HepG2 (cell line): ENCODE results near the gene TAS1R1. TPM values are rescaled to one million over a fixed set of nuclear protein-coding genes. Genes with fewer than 3 reads are reported as not detected.

Source experiments
- ARID5B ChIP-seq: IDR thresholded peaks from 2 replicates; pipeline ENCODE4 v1.4.0; 2020; ENCODE audit warnings: mild to moderate bottlenecking, missing genetic modification reagents
- CC2D1A ChIP-seq: sonication (generic); formaldehyde crosslinking; IDR thresholded peaks from 2 replicates; pipeline ENCODE4 v1.8.1; 2023; ENCODE audit warnings: mild to moderate bottlenecking, missing genetic modification reagents
- FOSL2 ChIP-seq: sonication (generic); formaldehyde crosslinking; IDR thresholded peaks from 2 replicates; pipeline ENCODE4 v1.4.0; 2020; ENCODE audit warnings: missing genetic modification reagents
- HDAC2 ChIP-seq: sonication (generic); formaldehyde crosslinking; IDR thresholded peaks from 2 replicates; pipeline ENCODE4 v1.4.0; 2020; ENCODE audit warnings: missing genetic modification reagents
- HNRNPL ChIP-seq: fragments of 200-400 bp; formaldehyde crosslinking; IDR thresholded peaks from 2 replicates; pipeline ENCODE4 v1.6.1; 2017; ENCODE audit warnings: mild to moderate bottlenecking, low read depth, low read length
- KDM5A ChIP-seq: fragments of 200-600 bp; sonication (generic); IDR thresholded peaks from 2 replicates; pipeline ENCODE4 v1.7.0; 2018; ENCODE audit warnings: antibody characterized with exemption, mild to moderate bottlenecking, low read length, borderline replicate concordance
- MAX ChIP-seq: IDR thresholded peaks from 2 replicates; pipeline ENCODE4 v1.6.1; 2012; ENCODE audit warnings: inconsistent platforms
- MXI1 ChIP-seq: IDR thresholded peaks from 3 replicates; pipeline ENCODE4 v1.6.1; 2012; ENCODE audit warnings: low read depth, low read length, inconsistent platforms, borderline replicate concordance
- PCBP2 ChIP-seq: fragments of 200-400 bp; formaldehyde crosslinking; optimal IDR thresholded peaks from 2 replicates; pipeline ENCODE3; 2018; ENCODE audit warnings: low read length, low read depth; ENCODE audit not compliant: poor library complexity, severe bottlenecking
- SOX13 ChIP-seq, 3 experiments: fragments of 450-650 bp in 1 of 3; sonication (generic) in 1 of 3; formaldehyde crosslinking in 1 of 3; IDR thresholded peaks in 2 of 3; conservative IDR thresholded peaks in 1 of 3; 2 replicates each; pipeline versions ENCODE4 v1.5.0 to v1.6.1; 2016 to 2020; ENCODE audit warnings: antibody characterized with exemption in 1 of 3, mild to moderate bottlenecking in 1 of 3, missing compliant biosample characterization in 1 of 3, missing genetic modification reagents in 1 of 3, moderate library complexity in 1 of 3
- SOX6 ChIP-seq, 2 experiments: fragments of 450-650 bp in 1 of 2; sonication (generic) in 1 of 2; formaldehyde crosslinking in 1 of 2; IDR thresholded peaks; 2 replicates each; pipeline versions ENCODE4 v1.4.0 to v1.6.1; 2017 to 2020; ENCODE audit warnings: antibody characterized with exemption in 1 of 2, mild to moderate bottlenecking in 1 of 2, missing genetic modification reagents in 1 of 2
- SP1 ChIP-seq, 2 experiments: fragments of 450-650 bp in 1 of 2; sonication (generic) in 1 of 2; formaldehyde crosslinking in 1 of 2; IDR thresholded peaks; 2 replicates each; pipeline versions ENCODE4 v1.4.0 to v1.6.1; 2016 to 2020; ENCODE audit warnings: missing genetic modification reagents in 1 of 2
- ZGPAT ChIP-seq: IDR thresholded peaks from 2 replicates; pipeline ENCODE4 v1.6.1; 2016; ENCODE audit warnings: mild to moderate bottlenecking
- ZNF558 ChIP-seq: sonication (generic); formaldehyde crosslinking; IDR thresholded peaks from 2 replicates; pipeline ENCODE4 v1.9.0; 2022; ENCODE audit warnings: mild to moderate bottlenecking, missing genetic modification reagents, borderline replicate concordance
- polyA plus RNA-seq, 8 experiments: library from polyadenylated mRNA; depleted of rRNA in 3 of 8; stranded (reverse) in 7 of 8; unstranded in 1 of 8; fragments of >200 nt; fragmentation: Illumina TruSeq in 4 of 8; extraction: Trizol in 4 of 8; gene quantifications; 2 replicates each; pipeline versions ENCODE4 v1.2.1 to v1.2.3, GENCODE V29; 2011 to 2016; ENCODE audit warnings: low read depth in 4 of 8, missing spikeins in 1 of 8, mixed read lengths in 1 of 8; ENCODE audit not compliant: insufficient read depth in 1 of 8
- total RNA-seq, 5 experiments: library from RNA; depleted of rRNA; stranded (reverse); fragments of >200 nt; fragmentation: Illumina TruSeq; extraction: Trizol; gene quantifications; 2 replicates each; pipeline ENCODE4 v1.2.3, GENCODE V29; 2016; ENCODE audit warnings: low read depth in 1 of 5
- TF ChIP-seq, protein P1 (sequence below): sonication (generic); formaldehyde crosslinking; IDR thresholded peaks from 2 replicates; pipeline ENCODE4 v1.4.0; 2020; ENCODE audit warnings: mild to moderate bottlenecking, low read depth, missing genetic modification reagents
- TF ChIP-seq, protein P2 (sequence below), 2 experiments: sonication (generic) in 1 of 2; formaldehyde crosslinking in 1 of 2; IDR thresholded peaks; 2 replicates each; pipeline versions ENCODE4 v1.5.1 to v1.6.1; 2011 to 2020; ENCODE audit warnings: borderline replicate concordance in 1 of 2, low read depth in 1 of 2, low read length in 1 of 2, mild to moderate bottlenecking in 1 of 2, missing genetic modification reagents in 1 of 2, moderate library complexity in 1 of 2

The TAS1R1 gene
- total and polyA plus RNA-seq, 2 of the 13 experiments (the other 11 are each of a cell fraction or from before 2014, with no cell fraction given) = 1.4 to 1.6 TPM

DNA sequence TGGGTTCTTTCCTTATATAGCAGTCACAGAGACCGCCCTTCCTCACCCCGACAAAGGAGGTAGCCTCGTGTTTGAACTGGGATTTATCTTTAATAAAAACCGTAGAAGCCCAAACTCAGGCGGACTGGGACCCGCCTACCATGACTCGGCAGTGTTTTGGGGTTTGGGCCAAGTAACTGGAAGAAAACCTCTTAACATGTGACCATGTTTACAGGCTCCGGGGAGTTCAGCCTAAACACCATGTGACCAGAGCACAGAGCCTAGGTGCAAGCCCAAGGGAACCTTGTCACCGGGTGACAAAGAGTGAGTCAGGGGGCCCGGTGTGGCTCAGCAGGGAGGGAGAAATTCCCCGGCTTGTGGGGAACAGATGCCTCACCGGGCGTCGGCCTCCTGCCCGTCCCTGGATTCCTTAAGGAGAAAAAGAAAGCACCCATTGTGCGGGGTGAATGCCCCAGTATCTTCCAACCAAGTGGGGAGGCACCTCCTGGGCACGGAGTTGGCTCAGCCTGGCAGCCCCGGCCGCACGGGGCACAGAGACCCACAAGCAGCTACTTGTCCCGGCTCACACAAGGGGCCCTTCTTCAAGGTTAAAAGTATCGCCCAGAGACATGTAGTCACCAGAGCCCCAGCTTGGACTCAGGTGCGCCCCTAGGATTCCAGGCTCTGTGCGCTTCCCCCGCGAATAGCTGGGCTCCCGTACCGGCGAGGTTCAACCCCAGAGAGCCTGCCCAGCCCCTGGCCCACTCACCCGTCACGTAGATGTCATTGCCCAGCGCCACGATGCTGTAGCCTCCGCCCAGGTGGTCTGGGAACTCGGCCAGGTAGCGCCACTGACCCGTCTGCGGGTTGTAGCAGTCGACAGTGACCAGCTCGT is 46.2 kb downstream of the TAS1R1 start (continued):
- TF ChIP-seq, protein P1, sequence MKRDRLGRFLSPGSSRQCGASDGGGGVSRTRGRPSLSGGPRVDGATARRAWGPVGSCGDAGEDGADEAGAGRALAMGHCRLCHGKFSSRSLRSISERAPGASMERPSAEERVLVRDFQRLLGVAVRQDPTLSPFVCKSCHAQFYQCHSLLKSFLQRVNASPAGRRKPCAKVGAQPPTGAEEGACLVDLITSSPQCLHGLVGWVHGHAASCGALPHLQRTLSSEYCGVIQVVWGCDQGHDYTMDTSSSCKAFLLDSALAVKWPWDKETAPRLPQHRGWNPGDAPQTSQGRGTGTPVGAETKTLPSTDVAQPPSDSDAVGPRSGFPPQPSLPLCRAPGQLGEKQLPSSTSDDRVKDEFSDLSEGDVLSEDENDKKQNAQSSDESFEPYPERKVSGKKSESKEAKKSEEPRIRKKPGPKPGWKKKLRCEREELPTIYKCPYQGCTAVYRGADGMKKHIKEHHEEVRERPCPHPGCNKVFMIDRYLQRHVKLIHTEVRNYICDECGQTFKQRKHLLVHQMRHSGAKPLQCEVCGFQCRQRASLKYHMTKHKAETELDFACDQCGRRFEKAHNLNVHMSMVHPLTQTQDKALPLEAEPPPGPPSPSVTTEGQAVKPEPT (CRISPR knock-in tag) = peak; percentile 20; the same call in 1 of the 2 replicates
- TF ChIP-seq ARID5B (CRISPR knock-in tag) (no peak), SOX13 (IDR thresholded peaks at IDR 0.05) (no peak), SOX13 (CRISPR knock-in tag; conservative IDR thresholded peaks at IDR 0.05 in 1 of 2, IDR thresholded peaks at IDR 0.05 in 1 of 2) (0 out of 4 replicates have a peak, but pooled peaks of 1 of the 2 experiments have one; percentile 5), ZGPAT (CRISPR knock-in tag) (no peak), FOSL2 (peak; percentile 81), MAX (peak; percentile 87), PCBP2 (no peak), KDM5A (no peak), SOX6 (IDR thresholded peaks at IDR 0.05) (no peak), SOX6 (CRISPR knock-in tag; IDR thresholded peaks at IDR 0.05) (peak; percentile 20; the same call in 1 of the 2 replicates), ZNF558 (CRISPR knock-in tag) (0 out of 2 replicates have a peak, but pooled peaks have one; percentile 24), HDAC2 (CRISPR knock-in tag) (peak; percentile 42), HNRNPL (peak; percentile 91), MXI1 (peak; percentile 96), CC2D1A (CRISPR knock-in tag) (no peak), SP1 (IDR thresholded peaks at IDR 0.05) (no peak), SP1 (CRISPR knock-in tag; IDR thresholded peaks at IDR 0.05) (no peak)
- TF ChIP-seq, protein P2, sequence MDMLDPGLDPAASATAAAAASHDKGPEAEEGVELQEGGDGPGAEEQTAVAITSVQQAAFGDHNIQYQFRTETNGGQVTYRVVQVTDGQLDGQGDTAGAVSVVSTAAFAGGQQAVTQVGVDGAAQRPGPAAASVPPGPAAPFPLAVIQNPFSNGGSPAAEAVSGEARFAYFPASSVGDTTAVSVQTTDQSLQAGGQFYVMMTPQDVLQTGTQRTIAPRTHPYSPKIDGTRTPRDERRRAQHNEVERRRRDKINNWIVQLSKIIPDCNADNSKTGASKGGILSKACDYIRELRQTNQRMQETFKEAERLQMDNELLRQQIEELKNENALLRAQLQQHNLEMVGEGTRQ (IDR thresholded peaks at IDR 0.05; ENCODE audit: low read depth, low read length) = peak; percentile 81
- TF ChIP-seq, protein P2 (CRISPR knock-in tag; IDR thresholded peaks at IDR 0.05; ENCODE audit: borderline replicate concordance) = peak; percentile 81
